ENCODE results near the gene NACC1.

The NACC1 gene

DNA sequence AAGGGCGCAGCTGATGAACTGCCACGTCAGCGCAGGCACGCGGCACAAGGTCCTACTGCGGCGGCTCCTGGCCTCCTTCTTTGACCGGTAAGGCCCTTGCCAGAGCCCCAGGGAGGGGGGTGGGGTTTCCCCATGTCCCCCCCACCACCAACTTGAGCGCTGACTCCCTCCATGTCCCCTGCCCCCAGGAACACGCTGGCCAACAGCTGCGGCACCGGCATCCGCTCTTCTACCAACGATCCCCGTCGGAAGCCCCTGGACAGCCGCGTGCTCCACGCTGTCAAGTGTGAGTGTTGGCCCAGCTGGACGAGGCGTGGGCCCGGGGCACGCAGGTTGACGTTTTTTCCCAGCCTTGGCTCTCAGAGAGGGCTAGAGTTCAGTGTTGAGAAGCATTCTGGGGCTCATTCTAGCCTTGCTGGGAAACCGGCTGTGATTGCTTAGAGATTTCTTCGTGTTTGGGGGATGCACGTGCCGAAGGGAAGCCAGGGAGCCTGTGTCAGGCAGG lies 19.3 kb downstream of the NACC1 start:
- CTCF ChIA-PET: interaction anchor here (0.6 kb wide), 1 partner anchor 11 kb away, joined by 3 read pairs; no protein-coding TSS in a partner anchor
- POLR2A ChIA-PET: no interaction called here

DNA sequence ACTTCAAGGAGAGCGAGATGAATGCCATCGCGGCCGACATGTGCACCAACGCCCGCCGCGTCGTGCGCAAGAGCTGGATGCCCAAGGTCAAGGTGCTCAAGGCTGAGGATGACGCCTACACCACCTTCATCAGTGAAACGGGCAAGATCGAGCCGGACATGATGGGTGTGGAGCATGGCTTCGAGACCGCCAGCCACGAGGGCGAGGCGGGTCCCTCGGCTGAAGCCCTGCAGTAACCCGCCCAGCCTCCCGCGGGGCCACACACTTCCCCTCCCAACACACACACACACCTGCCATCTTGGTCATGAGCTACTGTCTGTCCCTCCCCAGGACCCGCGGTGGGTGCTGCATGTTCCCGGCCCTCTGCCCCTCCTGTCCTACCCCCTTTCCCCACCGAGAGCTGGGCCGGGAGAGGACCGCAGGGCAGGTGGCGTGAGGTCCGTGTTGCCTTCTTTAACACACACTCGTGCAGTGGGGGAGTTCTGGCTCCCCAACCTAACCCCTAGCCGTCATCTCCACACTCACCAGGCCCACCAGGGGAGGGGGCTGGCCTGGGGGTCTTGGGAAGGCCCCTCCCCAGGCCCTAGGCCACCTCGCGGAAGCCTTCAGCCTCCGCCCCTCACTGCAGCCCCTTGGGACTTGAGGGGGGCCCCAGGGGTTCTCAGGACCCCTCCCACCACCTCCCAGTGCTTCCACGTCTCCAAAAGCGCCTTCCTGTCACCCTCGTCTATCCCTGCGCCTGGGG lies 20.3 kb downstream of the NACC1 start:
- Histone ChIP-seq H3K36me3 (ENCODE audit: control insufficient read depth in 2 of 2, insufficient read depth in 1 of 2, low read length in 2 of 2) (peaks cover 11 to 54% of the 10 kb centered on the region in 2 experiments; a peak in 2 of 3 replicates), H3K27ac (ENCODE audit: extremely low read depth, low read depth, low read length) (no peak overlapping the region), H3K9me3 (ENCODE audit: control insufficient read depth, insufficient read depth, low read depth, low read length) (no peaks in the 10 kb centered on the region), H3K4me1 (ENCODE audit: control insufficient read depth, insufficient read depth, low read length) (no peaks in the 10 kb centered on the region), H3K4me3 (ENCODE audit: low read depth, low read length) (no peak overlapping the region)
- ChIA-PET POLR2A (interaction anchor here (1.0 kb wide), 1 partner anchor 12 kb away, joined by 3 read pairs; the partner anchor contains the start of genes IER2 and STX10), CTCF (interaction anchor here (0.6 kb wide), 2 partner anchors 10 to 56 kb away, joined by 3 read pairs; no protein-coding TSS in a partner anchor)
- TF ChIP-seq GLIS2 (tag by site-specific recombination; IDR thresholded peaks at IDR 0.05) (peak; percentile 24; the same call in 1 of the 2 replicates), SP2 (tag by site-specific recombination; IDR thresholded peaks at IDR 0.05) (0 out of 2 replicates have a peak, but pooled peaks have one; percentile 14), ZNF350 (tag by site-specific recombination; IDR thresholded peaks at IDR 0.05) (no peak), KLF1 (tag by site-specific recombination; IDR thresholded peaks at IDR 0.05) (peak; percentile 79), ZNF544 (tag by site-specific recombination; IDR thresholded peaks at IDR 0.05) (no peak), KLF17 (tag by site-specific recombination; IDR thresholded peaks at IDR 0.05) (peak; percentile 47; the same call in 1 of the 2 replicates), HIC1 (tag by site-specific recombination; IDR thresholded peaks at IDR 0.05) (0 out of 2 replicates have a peak, but pooled peaks have one; percentile 26), SP3 (tag by site-specific recombination; IDR thresholded peaks at IDR 0.05) (no peak), PATZ1 (tag by site-specific recombination; IDR thresholded peaks at IDR 0.05) (0 out of 2 replicates have a peak, but pooled peaks have one; percentile 16), KLF8 (tag by site-specific recombination; IDR thresholded peaks at IDR 0.05) (peak; percentile 11; the same call in 1 of the 2 replicates)

More for the DNA sequence above, 19.3 kb downstream of the NACC1 start:
- Histone ChIP-seq H3K4me1 (ENCODE audit: control insufficient read depth, insufficient read depth, low read length) (no peaks in the 10 kb centered on the region), H3K9me3 (ENCODE audit: control insufficient read depth, insufficient read depth, low read depth, low read length) (no peaks in the 10 kb centered on the region), H3K4me3 (ENCODE audit: low read depth, low read length) (no peak overlapping the region), H3K36me3 (ENCODE audit: control insufficient read depth in 2 of 2, insufficient read depth in 1 of 2, low read length in 2 of 2) (peaks cover 11 to 62% of the 10 kb centered on the region in 2 experiments; a peak in 2 of 3 replicates), H3K27ac (ENCODE audit: extremely low read depth, low read depth, low read length) (no peak overlapping the region)
- TF ChIP-seq ZNF280D (tag by site-specific recombination; IDR thresholded peaks at IDR 0.05) (no peak), PATZ1 (tag by site-specific recombination; IDR thresholded peaks at IDR 0.05) (0 out of 2 replicates have a peak, but pooled peaks have one; percentile 16), ZFP69B (tag by site-specific recombination; IDR thresholded peaks at IDR 0.05) (0 out of 2 replicates have a peak, but pooled peaks have one; percentile 60)
